ENCODE results near the gene RASD2.

GRCh38 chr22:35539910-35540594, 579 bp upstream of the RASD2 start:
- TF ChIP-seq, protein P1, sequence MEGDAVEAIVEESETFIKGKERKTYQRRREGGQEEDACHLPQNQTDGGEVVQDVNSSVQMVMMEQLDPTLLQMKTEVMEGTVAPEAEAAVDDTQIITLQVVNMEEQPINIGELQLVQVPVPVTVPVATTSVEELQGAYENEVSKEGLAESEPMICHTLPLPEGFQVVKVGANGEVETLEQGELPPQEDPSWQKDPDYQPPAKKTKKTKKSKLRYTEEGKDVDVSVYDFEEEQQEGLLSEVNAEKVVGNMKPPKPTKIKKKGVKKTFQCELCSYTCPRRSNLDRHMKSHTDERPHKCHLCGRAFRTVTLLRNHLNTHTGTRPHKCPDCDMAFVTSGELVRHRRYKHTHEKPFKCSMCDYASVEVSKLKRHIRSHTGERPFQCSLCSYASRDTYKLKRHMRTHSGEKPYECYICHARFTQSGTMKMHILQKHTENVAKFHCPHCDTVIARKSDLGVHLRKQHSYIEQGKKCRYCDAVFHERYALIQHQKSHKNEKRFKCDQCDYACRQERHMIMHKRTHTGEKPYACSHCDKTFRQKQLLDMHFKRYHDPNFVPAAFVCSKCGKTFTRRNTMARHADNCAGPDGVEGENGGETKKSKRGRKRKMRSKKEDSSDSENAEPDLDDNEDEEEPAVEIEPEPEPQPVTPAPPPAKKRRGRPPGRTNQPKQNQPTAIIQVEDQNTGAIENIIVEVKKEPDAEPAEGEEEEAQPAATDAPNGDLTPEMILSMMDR (conservative IDR thresholded peaks at IDR 0.05; ENCODE audit: low read length) = no peak
- no peak for TF ChIP-seq EZH2phosphoT487 (IDR thresholded peaks at IDR 0.05; ENCODE audit: borderline replicate concordance)

Data from Loucy (cell line).